GM18907 (cell line): ENCODE measurements around the gene LCN2.

Experiments
- ATAC-seq: cut with Tn5 transposase; IDR thresholded peaks from one replicate; pipeline ENCODE4 v1.9.1; 2021; ENCODE audit warnings: mild to moderate bottlenecking, moderate library complexity; ENCODE audit not compliant: unreplicated experiment

LCN2 gene

GRCh38 chr9:128190516-128191405 is 41.5 kb downstream of the LCN2 start:
- ATAC-seq, result peak; percentile 24

GRCh38 chr9:128191406-128192046 is 42.3 kb downstream of the LCN2 start, which contains the start of gene CIZ1:
Gene CIZ1, minus strand, starts transcription at chr9:128191572. Its CDS starts 715 bp downstream, at chr9:128190857.
- peak; percentile 78 for ATAC-seq

GRCh38 chr9:128192601-128193371 is 43.5 kb downstream of the LCN2 start:
- ATAC-seq, result no peak

GRCh38 chr9:128193469-128194096 is 44.3 kb downstream of the LCN2 start:
- no peak for ATAC-seq

- no peak for ATAC-seq
These were observed 52.5 kb downstream of the LCN2 start for GRCh38 chr9:128201441-128202369.

GRCh38 chr9:128202648-128203023 is 53.4 kb downstream of the LCN2 start:
- ATAC-seq, result no peak
